T47D (cell line): Measurements from ENCODE around the gene RRAS.

Source experiments
- DNase-seq, 2 experiments: peaks; one replicate each; pipeline versions ENCODE4 v3.0.0 to v3.0.0-alpha.2; 2011 to 2012; ENCODE audit warnings: low read depth in 1 of 2, low spot score in 1 of 2
- JUND ChIP-seq: IDR thresholded peaks from 2 replicates; pipeline ENCODE4 v1.6.1; 2012; ENCODE audit warnings: low read depth
- in situ Hi-C: cut with HindIII; loops from 2 replicates; pipeline ENCODE4 v1.10.0; 2016; ENCODE audit warnings: low sequenced_read_pairs, low pct_unique_long_range_greater_than_20kb

The RRAS gene

DNA sequence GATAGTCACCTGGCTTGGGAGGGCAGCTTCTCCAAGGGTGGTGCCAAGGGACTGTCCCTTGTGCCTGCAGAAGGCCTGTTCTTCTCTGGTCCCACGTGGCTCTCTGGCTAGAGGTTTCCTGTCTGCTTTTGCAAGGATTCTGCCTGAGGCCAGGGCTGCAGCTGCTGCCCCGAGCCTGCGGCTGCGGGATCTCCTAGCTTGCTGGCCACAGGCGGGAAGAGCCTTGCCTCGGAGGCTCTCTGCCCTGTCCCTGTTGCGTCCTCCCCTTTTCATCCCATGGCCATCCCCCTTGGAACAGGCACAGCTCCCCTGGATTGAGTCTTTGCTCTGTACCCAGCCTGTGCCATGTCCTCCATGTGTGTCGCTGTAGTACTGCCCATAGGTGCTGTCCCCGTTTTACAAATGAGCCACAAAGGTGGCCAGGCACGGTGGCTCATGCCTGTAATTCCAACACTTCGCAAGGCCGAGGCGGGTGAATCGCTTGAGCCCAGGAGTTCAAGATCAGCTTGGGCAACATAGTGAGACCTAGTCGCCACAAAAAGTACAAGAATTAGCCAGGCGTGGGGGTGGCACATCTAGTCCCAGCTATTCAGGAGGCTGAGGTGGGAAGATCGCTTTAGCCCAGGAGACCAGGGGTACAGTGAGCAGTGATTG is 16.6 kb upstream of the RRAS start:
- no peak for TF ChIP-seq JUND
- DNase-seq: no peak
- in situ Hi-C loops: no loop called here

DNA sequence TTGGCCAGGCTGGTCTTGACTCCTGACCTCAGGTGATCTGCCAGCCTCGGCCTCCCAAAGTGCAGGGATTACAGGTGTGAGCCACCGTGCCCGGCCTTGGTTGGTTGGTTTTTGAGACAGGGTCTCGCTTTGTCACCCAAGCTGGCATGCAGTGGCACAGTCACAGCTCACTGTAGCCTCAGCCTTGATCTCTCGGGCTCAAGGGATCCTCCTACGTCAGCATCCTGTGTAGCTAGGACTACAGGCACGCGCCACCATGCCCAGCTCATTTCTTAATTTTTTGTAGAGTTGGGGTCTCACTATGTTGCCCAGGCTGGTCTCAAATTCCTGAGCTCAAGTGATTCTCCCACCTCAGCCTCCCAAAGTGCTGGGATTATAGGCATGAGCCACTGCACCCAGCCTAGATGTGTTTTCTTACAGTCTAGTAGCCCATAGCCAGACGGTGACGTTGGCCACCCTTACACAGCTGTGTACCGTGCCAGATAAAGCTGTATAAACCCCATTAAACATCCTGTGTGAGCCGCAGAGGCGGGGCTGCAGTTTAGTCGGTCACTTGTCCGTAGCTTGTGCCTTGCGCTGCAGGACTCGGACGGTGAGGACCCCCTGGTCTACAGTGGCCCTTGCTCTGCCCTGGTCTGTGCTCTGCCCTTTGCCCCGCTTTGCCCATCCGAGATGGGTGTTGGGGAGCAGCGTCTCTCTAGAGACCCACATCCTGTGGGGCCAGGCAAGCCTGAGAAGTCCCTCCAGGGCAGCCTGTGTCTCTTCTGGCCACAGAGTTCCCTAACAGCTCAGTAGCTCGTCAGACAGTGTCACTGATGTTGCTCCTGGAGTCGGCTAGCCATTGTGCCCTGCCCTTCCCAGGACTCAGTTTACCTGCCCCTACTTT is 15.9 kb upstream of the RRAS start:
- in situ Hi-C loops: no loop called here
- DNase-seq: no peak
- no peak for TF ChIP-seq JUND

GRCh38 chr19:49654581-49654980 is 14.6 kb upstream of the RRAS start:
- in situ Hi-C loops: no loop called here
- no peak for DNase-seq
- TF ChIP-seq JUND: no peak

- in situ Hi-C loops: no loop called here
- no peak for DNase-seq
- no peak for TF ChIP-seq JUND
These were observed 13.5 kb upstream of the RRAS start for GRCh38 chr19:49653466-49653806.

DNA sequence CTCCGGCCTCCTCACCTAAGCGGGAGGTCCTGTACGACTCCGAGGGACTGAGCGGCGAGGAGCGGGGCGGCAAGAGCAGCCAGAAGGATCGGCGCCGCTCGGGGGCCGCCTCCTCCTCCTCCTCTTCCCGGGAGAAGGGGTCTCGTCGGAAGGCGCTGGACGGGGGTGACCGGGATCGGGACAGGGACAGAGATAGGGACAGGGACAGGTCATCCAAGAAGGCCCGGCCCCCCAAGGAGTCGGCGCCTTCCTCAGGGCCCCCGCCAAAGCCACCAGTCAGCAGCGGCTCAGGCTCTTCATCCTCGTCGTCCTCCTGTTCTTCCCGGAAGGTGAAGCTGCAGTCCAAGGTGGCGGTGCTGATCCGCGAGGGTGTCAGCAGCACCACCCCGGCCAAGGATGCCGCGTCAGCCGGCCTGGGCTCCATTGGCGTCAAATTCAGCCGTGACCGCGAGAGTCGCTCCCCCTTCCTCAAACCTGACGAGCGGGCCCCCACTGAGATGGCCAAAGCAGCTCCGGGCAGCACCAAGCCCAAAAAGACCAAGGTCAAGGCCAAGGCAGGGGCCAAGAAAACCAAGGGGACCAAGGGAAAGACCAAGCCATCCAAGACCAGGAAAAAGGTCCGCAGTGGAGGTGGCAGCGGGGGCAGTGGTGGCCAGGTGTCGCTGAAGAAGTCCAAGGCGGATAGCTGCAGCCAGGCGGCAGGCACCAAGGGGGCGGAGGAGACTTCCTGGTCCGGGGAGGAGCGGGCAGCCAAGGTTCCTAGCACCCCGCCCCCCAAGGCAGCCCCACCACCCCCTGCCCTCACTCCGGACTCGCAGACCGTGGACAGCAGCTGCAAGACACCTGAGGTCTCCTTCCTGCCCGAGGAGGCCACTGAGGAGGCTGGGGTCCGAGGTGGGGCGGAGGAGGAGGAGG is 12.9 kb upstream of the RRAS start:
- no peak for TF ChIP-seq JUND
- no peak for DNase-seq
- in situ Hi-C loops: no loop called here

- no peak for DNase-seq
- TF ChIP-seq JUND: no peak
- in situ Hi-C loops: no loop called here
These were observed 12.0 kb upstream of the RRAS start for GRCh38 chr19:49651820-49652550.

- TF ChIP-seq JUND: no peak
- DNase-seq: no peak
- in situ Hi-C loops: no loop called here
These were observed 11.3 kb upstream of the RRAS start for GRCh38 chr19:49651029-49651819.

GRCh38 chr19:49646586-49646985 is 6.6 kb upstream of the RRAS start:
- TF ChIP-seq JUND: no peak
- in situ Hi-C loops: no loop called here
- DNase-seq: no peak

DNA sequence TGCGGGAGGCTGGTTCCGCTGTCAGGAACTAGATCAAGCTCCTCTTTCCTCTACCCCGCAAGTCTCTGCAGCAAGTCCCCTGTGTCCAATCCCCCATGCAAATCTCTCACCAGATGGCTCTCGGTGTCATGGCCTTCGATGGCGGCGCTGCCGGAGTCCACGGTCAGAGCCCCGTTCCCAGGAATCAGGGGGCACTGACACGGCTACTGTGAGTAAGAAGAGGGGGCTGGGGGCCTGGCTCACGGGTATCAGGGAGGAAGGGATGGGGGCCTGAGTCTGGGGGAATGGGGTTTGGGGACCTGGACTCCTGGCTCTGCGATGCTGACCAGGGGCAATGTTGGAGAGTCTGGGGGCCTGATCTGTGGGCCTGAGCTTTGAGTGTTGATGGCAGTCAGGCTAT is 6.1 kb upstream of the RRAS start:
- TF ChIP-seq JUND: no peak

DNA sequence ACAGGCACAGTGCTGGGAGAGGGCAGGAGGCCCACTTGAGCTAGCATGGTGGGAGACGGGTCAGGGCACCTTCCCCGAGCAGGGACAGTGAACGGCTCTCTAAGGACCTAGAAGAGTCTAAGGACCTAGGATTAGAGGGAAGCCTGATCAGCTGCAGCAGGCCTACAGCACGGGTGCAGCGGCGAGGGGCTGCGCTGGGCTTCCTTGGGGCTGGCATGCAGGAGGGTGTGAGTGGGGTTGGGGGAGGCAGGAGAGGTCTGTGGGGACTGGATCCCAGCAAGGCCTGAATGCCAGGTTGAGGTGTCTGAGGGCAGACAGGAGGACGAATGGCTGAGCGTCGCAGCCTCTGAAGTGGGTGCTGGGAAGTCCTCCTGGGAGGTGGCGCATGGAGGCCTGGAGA is 5.6 kb upstream of the RRAS start:
- DNase-seq: no peak
- in situ Hi-C loops: no loop called here

More for the DNA sequence above, 6.1 kb upstream of the RRAS start:
- no peak for DNase-seq
- in situ Hi-C loops: no loop called here

GRCh38 chr19:49643466-49643865 is 3.5 kb upstream of the RRAS start:
- no peak for DNase-seq
- TF ChIP-seq JUND: no peak
- in situ Hi-C loops: no loop called here

More for the DNA sequence above, 5.6 kb upstream of the RRAS start:
- no peak for TF ChIP-seq JUND
